Measurements from ENCODE around the gene G6PC1.
"Not testable (repeated sequence)": the region's sequence is repeated elsewhere in the genome, so short reads cannot be mapped to it uniquely, and the experiment has no call there.

Gene G6PC1

GRCh38 chr17:42920922-42921321, 20.3 kb downstream of the G6PC1 start (continued):
- TF ChIP-seq ZNF518A (tag by site-specific recombination; conservative IDR thresholded peaks at IDR 0.05; ENCODE audit: low read depth) (no peak), BCL11B (tag by site-specific recombination; IDR thresholded peaks at IDR 0.05; ENCODE audit: low read depth) (no peak), ZNF184 (tag by site-specific recombination; IDR thresholded peaks at IDR 0.05) (no peak), FEZF1 (tag by site-specific recombination; IDR thresholded peaks at IDR 0.05) (no peak), ZNF558 (tag by site-specific recombination; IDR thresholded peaks at IDR 0.05) (no peak), ZNF670 (tag by site-specific recombination; IDR thresholded peaks at IDR 0.05; ENCODE audit: low read depth) (no peak), RBAK (tag by site-specific recombination; IDR thresholded peaks at IDR 0.05) (no peak), ZNF426 (tag by site-specific recombination; IDR thresholded peaks at IDR 0.05) (no peak), ZNF76 (tag by site-specific recombination; IDR thresholded peaks at IDR 0.05; ENCODE audit: borderline replicate concordance, low read depth) (no peak)

- Histone ChIP-seq H3K4me3 (ENCODE audit: low read depth, low read length) (no peak overlapping the region), H3K9me3 (ENCODE audit: control insufficient read depth, insufficient read depth, low read depth, low read length) (no peaks in the 10 kb centered on the region), H3K36me3 (ENCODE audit: control insufficient read depth in 2 of 2, insufficient read depth in 1 of 2, low read length in 2 of 2) (no peaks in the 10 kb centered on the region), H3K27ac (ENCODE audit: extremely low read depth, low read depth, low read length) (no peak overlapping the region), H3K4me1 (ENCODE audit: control insufficient read depth, insufficient read depth, low read length) (peaks cover 11% of the 10 kb centered on the region)
- TF ChIP-seq ZBTB17 (tag by site-specific recombination; IDR thresholded peaks at IDR 0.05) (0 out of 2 replicates have a peak, but pooled peaks have one; percentile 46), ZNF10 (tag by site-specific recombination; IDR thresholded peaks at IDR 0.05) (no peak), ZNF155 (tag by site-specific recombination; IDR thresholded peaks at IDR 0.05) (no peak)
- POLR2A ChIA-PET: no interaction called here
- CTCF ChIA-PET: interaction anchor here (0.6 to 1.0 kb wide), 3 partner anchors 24 to 747 kb away, joined by 3 read pairs; no protein-coding TSS in a partner anchor
Observed at GRCh38 chr17:42922294-42922693, 21.7 kb downstream of the G6PC1 start.

- H3K36me3 ChIP-seq (ENCODE audit: control insufficient read depth in 2 of 2, insufficient read depth in 1 of 2, low read length in 2 of 2); H3K9me3 ChIP-seq (ENCODE audit: control insufficient read depth, insufficient read depth, low read depth, low read length); CTCF ChIA-PET; H3K27ac ChIP-seq (ENCODE audit: extremely low read depth, low read depth, low read length); H3K4me3 ChIP-seq (ENCODE audit: low read depth, low read length): not testable (repeated sequence)
- POLR2A ChIA-PET: interaction anchor here (0.6 kb wide), 1 partner anchor 185 kb away, joined by 3 read pairs; no protein-coding TSS in a partner anchor
- H3K4me1 ChIP-seq (ENCODE audit: control insufficient read depth, insufficient read depth, low read length): peaks cover 11% of the 10 kb centered on the region
Observed at GRCh38 chr17:42923472-42923871, 22.9 kb downstream of the G6PC1 start.

DNA sequence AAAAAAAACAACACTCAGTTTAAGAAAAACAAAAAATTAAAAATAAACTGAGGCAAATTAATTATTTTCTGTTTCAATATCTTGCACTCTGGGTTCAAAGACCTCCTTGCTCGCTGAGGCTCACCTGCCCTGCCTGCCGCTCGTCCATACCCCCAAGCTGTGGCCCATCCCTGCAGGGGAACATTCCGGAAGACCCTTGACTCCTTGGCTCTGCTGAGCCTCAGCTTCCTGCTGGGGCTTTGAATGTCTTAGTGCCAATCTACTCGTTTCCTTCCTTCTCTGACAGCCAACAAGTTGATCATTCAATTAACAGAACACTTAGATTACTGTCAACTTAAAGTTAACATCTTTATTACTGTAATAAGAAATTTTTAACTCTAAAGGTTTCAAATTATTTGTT, 24.3 kb downstream of the G6PC1 start:
- ChIA-PET POLR2A (interaction anchor here (0.6 kb wide), 1 partner anchor 151 kb away, joined by 5 read pairs; the partner anchor contains the start of gene VPS25), CTCF (interaction anchor here (0.9 to 1.1 kb wide), 2 partner anchors 14 to 81 kb away, joined by 3 read pairs; no protein-coding TSS in a partner anchor)
- H3K9me3 ChIP-seq (ENCODE audit: control insufficient read depth, insufficient read depth, low read depth, low read length): no peaks in the 10 kb centered on the region
- H3K27ac ChIP-seq (ENCODE audit: extremely low read depth, low read depth, low read length): no peak overlapping the region
- peaks cover 3% of the 10 kb centered on the region; the same call in 1 of the 2 replicates for H3K4me1 ChIP-seq (ENCODE audit: control insufficient read depth, insufficient read depth, low read length)
- H3K36me3 ChIP-seq (ENCODE audit: control insufficient read depth in 2 of 2, insufficient read depth in 1 of 2, low read length in 2 of 2): no peaks in the 10 kb centered on the region
- H3K4me3 ChIP-seq (ENCODE audit: low read depth, low read length): no peak overlapping the region
- no peak for TF ChIP-seq OSR2 (tag by site-specific recombination; IDR thresholded peaks at IDR 0.05)
- TF ChIP-seq, protein P1, sequence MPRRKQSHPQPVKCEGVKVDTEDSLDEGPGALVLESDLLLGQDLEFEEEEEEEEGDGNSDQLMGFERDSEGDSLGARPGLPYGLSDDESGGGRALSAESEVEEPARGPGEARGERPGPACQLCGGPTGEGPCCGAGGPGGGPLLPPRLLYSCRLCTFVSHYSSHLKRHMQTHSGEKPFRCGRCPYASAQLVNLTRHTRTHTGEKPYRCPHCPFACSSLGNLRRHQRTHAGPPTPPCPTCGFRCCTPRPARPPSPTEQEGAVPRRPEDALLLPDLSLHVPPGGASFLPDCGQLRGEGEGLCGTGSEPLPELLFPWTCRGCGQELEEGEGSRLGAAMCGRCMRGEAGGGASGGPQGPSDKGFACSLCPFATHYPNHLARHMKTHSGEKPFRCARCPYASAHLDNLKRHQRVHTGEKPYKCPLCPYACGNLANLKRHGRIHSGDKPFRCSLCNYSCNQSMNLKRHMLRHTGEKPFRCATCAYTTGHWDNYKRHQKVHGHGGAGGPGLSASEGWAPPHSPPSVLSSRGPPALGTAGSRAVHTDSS (tag by site-specific recombination; IDR thresholded peaks at IDR 0.05): no peak
- no peak for TF ChIP-seq ZNF184 (tag by site-specific recombination; IDR thresholded peaks at IDR 0.05)
- no peak for TF ChIP-seq ZSCAN16 (tag by site-specific recombination; IDR thresholded peaks at IDR 0.05)
- no peak for TF ChIP-seq ZNF791 (tag by site-specific recombination; IDR thresholded peaks at IDR 0.05)
- no peak for TF ChIP-seq KLF16 (tag by site-specific recombination; IDR thresholded peaks at IDR 0.05)
- no peak for TF ChIP-seq ZNF555 (tag by site-specific recombination; conservative IDR thresholded peaks at IDR 0.05)
- no peak for TF ChIP-seq SALL2 (tag by site-specific recombination; IDR thresholded peaks at IDR 0.05; ENCODE audit: borderline replicate concordance)
- no peak for TF ChIP-seq SP2 (tag by site-specific recombination; IDR thresholded peaks at IDR 0.05)
- TF ChIP-seq BCL11A (tag by site-specific recombination; IDR thresholded peaks at IDR 0.05; ENCODE audit: low read depth): no peak
- TF ChIP-seq ZFP41 (tag by site-specific recombination; IDR thresholded peaks at IDR 0.05; ENCODE audit: borderline replicate concordance): no peak
- TF ChIP-seq ZNF621 (tag by site-specific recombination; IDR thresholded peaks at IDR 0.05): no peak
- TF ChIP-seq ZNF311 (tag by site-specific recombination; IDR thresholded peaks at IDR 0.05; ENCODE audit: borderline replicate concordance): no peak
- TF ChIP-seq ZNF114 (tag by site-specific recombination; IDR thresholded peaks at IDR 0.05): no peak
- no peak for TF ChIP-seq ZNF175 (tag by site-specific recombination; IDR thresholded peaks at IDR 0.05)
